Body of pancreas (tissue), 4 donors: ENCODE data around the gene RNF34.
A peak's percentile ranks its signal among the peaks of the same experiment; 100 is the strongest.

Experiments
- CTCF ChIP-seq, 7 experiments: fragments of 450-650 bp in 4 of 7; fragments of 200-600 bp in 3 of 7; sonication (generic) in 3 of 7; IDR thresholded peaks; one replicate each; pipeline ENCODE4 v1.5.1; 2016 to 2019; ENCODE audit warnings: antibody characterized with exemption in 7 of 7
- POLR2A ChIP-seq, 3 donors: fragments of 450-650 bp; IDR thresholded peaks; one replicate each; pipeline ENCODE4 v1.6.1; 2016; ENCODE audit warnings: antibody characterized with exemption in 3 of 3, mild to moderate bottlenecking in 2 of 3

GRCh38 chr12:121443193-121443870, 43.4 kb downstream of the RNF34 start:
- TF ChIP-seq POLR2A (IDR thresholded peaks at IDR 0.05) (no peak), CTCF (IDR thresholded peaks at IDR 0.05) (peak; percentile 81 to 93 (median 88))
